ENCODE measurements around the gene BCAR3. TPM values are rescaled to one million over a fixed set of nuclear protein-coding genes. Genes with fewer than 3 reads are reported as not detected.
A peak's percentile ranks its signal among the peaks of the same experiment; 100 is the strongest.

Gene BCAR3
- total RNA-seq, 3 donors from 2014 or later, result 26.7 to 42.7 (median 30.2) TPM

- H3K4me3 ChIP-seq, result no peak overlapping the region
- H3K27ac ChIP-seq, result no peak overlapping the region
- no peaks in the 10 kb centered on the region for H3K27me3 ChIP-seq
- TF ChIP-seq POLR2AphosphoS5 (IDR thresholded peaks at IDR 0.05), result no peak
- TF ChIP-seq POLR2A (IDR thresholded peaks at IDR 0.05), result no peak
- no peak for TF ChIP-seq CTCF (IDR thresholded peaks at IDR 0.05)
- H3K9me3 ChIP-seq, result no peaks in the 10 kb centered on the region
- no peak for DNase-seq (ENCODE audit: low spot score in 2 of 2)
- H3K4me1 ChIP-seq, result no peaks in the 10 kb centered on the region
- intact Hi-C loops (cut with DNase I; ENCODE audit: low total_unique reads), result no loop called here
- no peaks in the 10 kb centered on the region for H3K36me3 ChIP-seq
Observed at GRCh38 chr1:93521618-93522017, 160.0 kb downstream of the BCAR3 start.

- no peaks in the 10 kb centered on the region for H3K27me3 ChIP-seq
- peak overlapping the region; percentile 4 to 38 for H3K27ac ChIP-seq
- intact Hi-C loops (cut with DNase I; ENCODE audit: low total_unique reads), result no loop called here
- no peaks in the 10 kb centered on the region for H3K4me1 ChIP-seq
- H3K36me3 ChIP-seq, result no peaks in the 10 kb centered on the region
- no peak overlapping the region for H3K4me3 ChIP-seq
- TF ChIP-seq POLR2A (IDR thresholded peaks at IDR 0.05), result no peak
- no peak for DNase-seq (ENCODE audit: low spot score in 2 of 2)
- H3K9me3 ChIP-seq, result no peaks in the 10 kb centered on the region
Observed at GRCh38 chr1:93519199-93519829, 162.3 kb downstream of the BCAR3 start.

GRCh38 chr1:93518516-93518915, 163.1 kb downstream of the BCAR3 start:
- Histone ChIP-seq H3K4me1 (no peaks in the 10 kb centered on the region), H3K36me3 (no peaks in the 10 kb centered on the region), H3K27me3 (no peaks in the 10 kb centered on the region), H3K4me3 (no peak overlapping the region), H3K27ac (peak overlapping the region in 1 of 2 donors; percentile 4), H3K9me3 (no peaks in the 10 kb centered on the region)
- no peak for DNase-seq (ENCODE audit: low spot score in 2 of 2)
- TF ChIP-seq POLR2A (IDR thresholded peaks at IDR 0.05) (no peak), CTCF (IDR thresholded peaks at IDR 0.05) (no peak), POLR2AphosphoS5 (IDR thresholded peaks at IDR 0.05) (no peak)
- intact Hi-C loops (cut with DNase I; ENCODE audit: low total_unique reads), result no loop called here

GRCh38 chr1:93516164-93516563, 165.5 kb downstream of the BCAR3 start:
- TF ChIP-seq POLR2AphosphoS5 (IDR thresholded peaks at IDR 0.05), result no peak
- no peak for TF ChIP-seq CTCF (IDR thresholded peaks at IDR 0.05)
- no peak for TF ChIP-seq POLR2A (IDR thresholded peaks at IDR 0.05)
- Histone ChIP-seq H3K27me3 (no peaks in the 10 kb centered on the region), H3K27ac (no peak overlapping the region), H3K9me3 (no peaks in the 10 kb centered on the region), H3K36me3 (no peaks in the 10 kb centered on the region), H3K4me3 (no peak overlapping the region), H3K4me1 (no peaks in the 10 kb centered on the region)
- no peak for DNase-seq (ENCODE audit: low spot score in 2 of 2)
- intact Hi-C loops (cut with DNase I; ENCODE audit: low total_unique reads), result no loop called here

Other genes starting within 250 kb of the BCAR3 start
- gene FNBP1L, start 233.7 kb downstream of the BCAR3 start, total RNA-seq, result 100 to 1,000 TPM in 1 of 3 donors, 10 to 100 TPM in 2; 33.1 to 117 (median 63.6) TPM
- gene DNTTIP2, start 197.4 kb upstream of the BCAR3 start, total RNA-seq, result 10 to 100 TPM; 28.2 to 38.3 (median 30.5) TPM
- 10 to 100 TPM; 10.1 to 23.7 (median 13.8) TPM for gene GCLM, start 227.6 kb upstream of the BCAR3 start, total RNA-seq